ENCODE results near the gene TACR3. TPM values are rescaled to one million over a fixed set of nuclear protein-coding genes. Genes with fewer than 3 reads are reported as not detected.
"Not testable (repeated sequence)": the region's sequence is repeated elsewhere in the genome, so short reads cannot be mapped to it uniquely, and the experiment has no call there.

Gene TACR3
- total RNA-seq, 4 donors from 2014 or later: 0.10 TPM; not detected in 3

GRCh38 chr4:103753868-103754653 lies 34.3 kb upstream of the TACR3 start:
- no peak for ATAC-seq
- intact Hi-C loops (cut with DNase I; ENCODE audit: low total_unique reads): no loop called here

GRCh38 chr4:103723150-103723549 lies 3.4 kb upstream of the TACR3 start:
- H3K36me3 ChIP-seq; H3K9me3 ChIP-seq; in situ Hi-C loops (cut with MboI; ENCODE audit: low sequenced_read_pairs in 4 of 4); H3K4me1 ChIP-seq; H3K4me3 ChIP-seq; H3K27ac ChIP-seq; ATAC-seq; H3K27me3 ChIP-seq; DNase-seq; intact Hi-C loops (cut with DNase I; ENCODE audit: low total_unique reads): not testable (repeated sequence)

More at GRCh38 chr4:103753868-103754653, 34.3 kb upstream of the TACR3 start:
- in situ Hi-C loops (cut with MboI; ENCODE audit: low sequenced_read_pairs in 4 of 4): no loop called here
- Histone ChIP-seq H3K27ac (no peak overlapping the region), H3K9me3 (no peaks in the 10 kb centered on the region), H3K36me3 (no peaks in the 10 kb centered on the region), H3K4me1 (no peaks in the 10 kb centered on the region), H3K27me3 (no peaks in the 10 kb centered on the region), H3K4me3 (no peak overlapping the region)
- no peak for DNase-seq
- no peak for TF ChIP-seq POLR2A (IDR thresholded peaks at IDR 0.05)
- TF ChIP-seq CTCF (IDR thresholded peaks at IDR 0.05 in 4 of 5, conservative IDR thresholded peaks at IDR 0.05 in 1 of 5): no peak

- in situ Hi-C loops (cut with MboI; ENCODE audit: low sequenced_read_pairs in 4 of 4): no loop called here
- no peak for TF ChIP-seq CTCF (IDR thresholded peaks at IDR 0.05 in 4 of 5, conservative IDR thresholded peaks at IDR 0.05 in 1 of 5)
- TF ChIP-seq POLR2A (IDR thresholded peaks at IDR 0.05): no peak
- intact Hi-C loops (cut with DNase I; ENCODE audit: low total_unique reads): no loop called here
Measured at GRCh38 chr4:103721251-103721650, 1.5 kb upstream of the TACR3 start.

GRCh38 chr4:103720661-103721060 lies 876 bp upstream of the TACR3 start:
- Histone ChIP-seq H3K4me3 (no peak overlapping the region), H3K27ac (no peak overlapping the region)
- TF ChIP-seq CTCF (IDR thresholded peaks at IDR 0.05 in 4 of 5, conservative IDR thresholded peaks at IDR 0.05 in 1 of 5) (no peak), POLR2A (IDR thresholded peaks at IDR 0.05) (no peak)

More at GRCh38 chr4:103721251-103721650, 1.5 kb upstream of the TACR3 start:
- no peak overlapping the region for H3K27ac ChIP-seq
- ATAC-seq (no peak), DNase-seq (no peak)
- peaks cover 0 to 5% of the 10 kb centered on the region in 2 donors for H3K4me1 ChIP-seq
- H3K36me3 ChIP-seq: no peaks in the 10 kb centered on the region
- peaks cover 0 to 8% (median 5%) of the 10 kb centered on the region in 3 donors for H3K27me3 ChIP-seq
- no peak overlapping the region for H3K4me3 ChIP-seq
- no peaks in the 10 kb centered on the region for H3K9me3 ChIP-seq

GRCh38 chr4:103719105-103719829 lies 518 bp downstream of the TACR3 start:
- no peak for DNase-seq

More at GRCh38 chr4:103720661-103721060, 876 bp upstream of the TACR3 start:
- no peak for ATAC-seq
- no peak for DNase-seq
- intact Hi-C loops (cut with DNase I; ENCODE audit: low total_unique reads) (no loop called here), in situ Hi-C loops (cut with MboI; ENCODE audit: low sequenced_read_pairs in 4 of 4) (no loop called here)
- Histone ChIP-seq H3K36me3 (no peaks in the 10 kb centered on the region), H3K9me3 (no peaks in the 10 kb centered on the region), H3K27me3 (peaks cover 0 to 8% (median 5%) of the 10 kb centered on the region in 3 donors), H3K4me1 (peaks cover 0 to 5% of the 10 kb centered on the region in 2 donors)

More at GRCh38 chr4:103719105-103719829, 518 bp downstream of the TACR3 start:
- H3K27me3 ChIP-seq: peaks cover 0 to 8% (median 5%) of the 10 kb centered on the region in 3 donors
- intact Hi-C loops (cut with DNase I; ENCODE audit: low total_unique reads) (no loop called here), in situ Hi-C loops (cut with MboI; ENCODE audit: low sequenced_read_pairs in 4 of 4) (no loop called here)
- H3K27ac ChIP-seq: no peak overlapping the region
- H3K4me3 ChIP-seq: peak overlapping the region in 3 of 4 donors; percentile 21 to 32 (median 27)
- no peaks in the 10 kb centered on the region for H3K9me3 ChIP-seq
- no peak for ATAC-seq
- peaks cover 0 to 5% of the 10 kb centered on the region in 2 donors for H3K4me1 ChIP-seq
- H3K36me3 ChIP-seq: no peaks in the 10 kb centered on the region
- TF ChIP-seq CTCF (IDR thresholded peaks at IDR 0.05 in 4 of 5, conservative IDR thresholded peaks at IDR 0.05 in 1 of 5): no peak
- TF ChIP-seq POLR2A (IDR thresholded peaks at IDR 0.05): no peak

Measured in gastrocnemius medialis (tissue), 4 donors.